AG09309 (cell line): ENCODE measurements around the gene FMNL1.

Experiments
- DNase-seq: peaks from one replicate; pipeline ENCODE4 v3.0.0-alpha.2; 2010; ENCODE audit warnings: low read depth
- H3K4me3 ChIP-seq: 2 replicates; pipeline ENCODE4 v1.5.1; 2011; ENCODE audit warnings: mild to moderate bottlenecking, low read depth, low read length, moderate library complexity; ENCODE audit not compliant: control insufficient read depth
- TF ChIP-seq, protein P1 (sequence below): IDR thresholded peaks from 2 replicates; pipeline ENCODE4 v1.5.1; 2011; ENCODE audit warnings: mild to moderate bottlenecking, low read depth, low read length, inconsistent platforms; ENCODE audit not compliant: insufficient read depth, control insufficient read depth; ENCODE audit errors: missing control alignments

The FMNL1 gene

DNA sequence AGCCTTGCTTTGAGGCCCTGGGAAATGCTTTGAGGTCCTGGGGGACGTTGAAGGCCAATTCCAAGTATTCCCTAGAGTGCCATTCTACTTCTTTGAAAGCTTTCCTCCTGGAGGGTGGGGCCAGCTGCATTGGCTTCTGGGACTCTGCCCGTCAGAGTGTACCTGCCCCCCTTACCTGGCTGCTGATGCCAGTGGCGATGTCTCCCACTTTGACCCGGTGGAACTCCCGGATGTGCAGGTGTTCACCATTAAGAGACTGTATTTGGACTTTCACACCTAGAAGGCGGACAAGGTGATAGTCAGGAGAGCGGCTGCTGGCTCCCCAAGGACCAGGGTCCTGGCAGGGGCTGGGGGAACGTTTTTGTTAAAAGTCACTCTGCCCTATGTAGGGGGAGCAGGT is 43.3 kb downstream of the FMNL1 start:
- TF ChIP-seq, protein P1, sequence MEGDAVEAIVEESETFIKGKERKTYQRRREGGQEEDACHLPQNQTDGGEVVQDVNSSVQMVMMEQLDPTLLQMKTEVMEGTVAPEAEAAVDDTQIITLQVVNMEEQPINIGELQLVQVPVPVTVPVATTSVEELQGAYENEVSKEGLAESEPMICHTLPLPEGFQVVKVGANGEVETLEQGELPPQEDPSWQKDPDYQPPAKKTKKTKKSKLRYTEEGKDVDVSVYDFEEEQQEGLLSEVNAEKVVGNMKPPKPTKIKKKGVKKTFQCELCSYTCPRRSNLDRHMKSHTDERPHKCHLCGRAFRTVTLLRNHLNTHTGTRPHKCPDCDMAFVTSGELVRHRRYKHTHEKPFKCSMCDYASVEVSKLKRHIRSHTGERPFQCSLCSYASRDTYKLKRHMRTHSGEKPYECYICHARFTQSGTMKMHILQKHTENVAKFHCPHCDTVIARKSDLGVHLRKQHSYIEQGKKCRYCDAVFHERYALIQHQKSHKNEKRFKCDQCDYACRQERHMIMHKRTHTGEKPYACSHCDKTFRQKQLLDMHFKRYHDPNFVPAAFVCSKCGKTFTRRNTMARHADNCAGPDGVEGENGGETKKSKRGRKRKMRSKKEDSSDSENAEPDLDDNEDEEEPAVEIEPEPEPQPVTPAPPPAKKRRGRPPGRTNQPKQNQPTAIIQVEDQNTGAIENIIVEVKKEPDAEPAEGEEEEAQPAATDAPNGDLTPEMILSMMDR = no peak
- no peak for DNase-seq
- no peak overlapping the region for H3K4me3 ChIP-seq

DNA sequence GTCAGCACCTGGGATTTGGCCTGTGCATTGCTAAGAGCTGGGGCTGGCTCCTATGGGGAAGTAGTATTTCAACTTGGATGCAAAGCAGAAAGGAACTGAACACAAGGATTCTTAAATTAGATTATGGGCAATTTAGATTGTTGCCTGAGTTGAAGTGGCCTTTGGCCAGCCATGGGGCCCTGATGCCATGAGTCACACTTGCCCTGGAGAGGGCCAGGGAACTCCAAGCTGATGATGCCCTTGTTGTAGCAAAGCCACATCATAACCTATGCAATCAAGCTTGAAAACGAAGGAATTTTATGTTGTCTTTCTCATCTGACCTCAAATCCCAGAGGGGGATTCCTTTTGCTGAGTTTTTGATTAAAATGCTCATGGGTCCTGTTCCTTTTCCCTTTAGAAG is 44.1 kb downstream of the FMNL1 start:
- DNase-seq = peak; percentile 69

GRCh38 chr17:45266372-45266926 is 44.8 kb downstream of the FMNL1 start:
- DNase-seq = no peak
- no peak overlapping the region for H3K4me3 ChIP-seq
- TF ChIP-seq, protein P1 = no peak

More for the DNA sequence above, 44.1 kb downstream of the FMNL1 start:
- TF ChIP-seq, protein P1 = no peak
- no peak overlapping the region for H3K4me3 ChIP-seq

GRCh38 chr17:45267436-45268055 is 45.9 kb downstream of the FMNL1 start:
- no peak for DNase-seq
- TF ChIP-seq, protein P1 = no peak
- no peak overlapping the region for H3K4me3 ChIP-seq

DNA sequence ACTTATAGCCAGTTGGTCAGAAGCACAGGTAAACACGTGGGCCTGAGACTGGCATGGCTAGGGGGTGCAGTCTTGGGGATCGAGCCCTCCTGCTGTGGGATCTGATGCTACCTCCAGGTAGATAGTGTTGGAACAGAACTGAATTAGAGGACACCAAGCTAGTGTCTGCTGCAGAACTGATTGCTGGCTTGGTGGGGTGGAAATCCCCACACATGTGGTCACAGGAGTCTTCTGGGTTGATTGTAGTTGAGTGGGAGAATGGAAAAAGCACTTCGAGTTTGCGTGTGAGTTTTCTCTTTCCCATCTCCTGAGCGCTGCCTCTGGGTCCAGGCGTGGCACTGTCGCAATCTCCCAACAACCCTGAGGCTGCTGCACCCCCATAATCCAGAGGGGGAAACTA is 48.2 kb downstream of the FMNL1 start:
- TF ChIP-seq, protein P1 = no peak
- no peak overlapping the region for H3K4me3 ChIP-seq
- no peak for DNase-seq

GRCh38 chr17:45270828-45271418 is 49.2 kb downstream of the FMNL1 start:
- no peak overlapping the region for H3K4me3 ChIP-seq
- DNase-seq = no peak
- TF ChIP-seq, protein P1 = peak; percentile 69
